Measurements from ENCODE around the gene RABGAP1L.
"Not testable (repeated sequence)": the region's sequence is repeated elsewhere in the genome, so short reads cannot be mapped to it uniquely, and the experiment has no call there.

The RABGAP1L gene

DNA sequence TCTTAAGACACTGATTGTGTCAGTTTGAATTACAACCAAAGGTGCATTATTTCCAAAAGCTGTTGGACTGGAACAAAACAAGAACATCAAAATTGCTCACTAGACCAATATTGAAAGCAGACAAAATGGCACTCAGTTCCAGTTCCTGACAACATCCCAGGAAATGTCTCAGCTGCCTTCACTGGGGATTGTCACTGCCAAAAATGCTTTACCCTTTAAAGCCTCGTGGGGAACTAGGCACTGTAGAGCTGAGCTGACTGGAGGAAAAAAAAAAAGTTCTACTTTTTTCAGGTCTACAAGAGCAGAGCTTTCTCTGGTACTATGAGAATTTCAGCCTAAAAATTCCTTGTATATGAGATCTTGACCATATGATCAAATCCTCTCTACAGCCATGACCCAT, 310.4 kb downstream of the RABGAP1L start:
- no peak for DNase-seq

GRCh38 chr1:174479281-174479680, 320.0 kb downstream of the RABGAP1L start:
- no peak for DNase-seq

DNA sequence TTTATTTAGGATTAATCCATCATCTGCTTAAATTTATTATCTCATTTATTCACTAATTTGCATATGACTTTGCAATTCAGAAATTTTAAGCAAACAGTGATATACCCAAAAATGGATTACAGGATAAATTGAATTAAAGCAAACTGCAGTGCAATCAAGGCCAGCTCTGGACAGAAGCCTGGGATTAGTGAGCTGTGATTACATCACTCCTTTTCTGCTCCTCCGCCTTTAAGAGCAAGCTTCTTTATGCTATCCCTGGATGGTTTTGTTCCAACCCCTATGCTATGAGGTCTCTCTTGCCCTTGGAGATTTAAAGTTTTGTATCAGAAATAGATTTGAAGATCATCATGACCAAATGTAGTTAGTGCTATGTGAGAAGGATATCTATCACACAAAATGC, 321.0 kb downstream of the RABGAP1L start:
- no peak for DNase-seq

GRCh38 chr1:174491606-174492005, 332.3 kb downstream of the RABGAP1L start:
- DNase-seq, result no peak

- no peak for DNase-seq
Observed at GRCh38 chr1:174497478-174497877, 338.2 kb downstream of the RABGAP1L start.

DNA sequence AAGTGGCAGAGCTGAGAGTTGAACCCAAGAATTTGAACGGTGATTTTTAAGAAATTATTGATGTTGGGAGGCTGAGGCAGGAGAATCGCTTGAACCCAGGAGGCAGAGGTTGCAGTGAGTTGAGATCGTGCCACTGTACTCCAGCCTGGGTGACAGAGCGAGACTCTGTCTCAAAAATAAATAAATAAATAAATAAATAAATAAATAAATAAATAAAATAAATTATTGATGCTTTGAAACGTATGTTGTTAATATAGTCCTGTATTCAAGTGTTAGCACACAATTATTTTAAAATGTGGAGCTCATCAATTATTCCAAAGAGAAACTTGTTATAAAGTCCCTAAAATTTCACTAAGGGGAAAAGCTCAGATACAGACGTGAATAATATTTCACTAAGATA, 357.4 kb downstream of the RABGAP1L start:
- not testable (repeated sequence) for DNase-seq

GRCh38 chr1:174519844-174520243, 360.5 kb downstream of the RABGAP1L start:
- DNase-seq, result no peak

GRCh38 chr1:174531751-174532150, 372.4 kb downstream of the RABGAP1L start:
- no peak for DNase-seq

GRCh38 chr1:174534789-174535188, 375.5 kb downstream of the RABGAP1L start:
- no peak for DNase-seq

DNA sequence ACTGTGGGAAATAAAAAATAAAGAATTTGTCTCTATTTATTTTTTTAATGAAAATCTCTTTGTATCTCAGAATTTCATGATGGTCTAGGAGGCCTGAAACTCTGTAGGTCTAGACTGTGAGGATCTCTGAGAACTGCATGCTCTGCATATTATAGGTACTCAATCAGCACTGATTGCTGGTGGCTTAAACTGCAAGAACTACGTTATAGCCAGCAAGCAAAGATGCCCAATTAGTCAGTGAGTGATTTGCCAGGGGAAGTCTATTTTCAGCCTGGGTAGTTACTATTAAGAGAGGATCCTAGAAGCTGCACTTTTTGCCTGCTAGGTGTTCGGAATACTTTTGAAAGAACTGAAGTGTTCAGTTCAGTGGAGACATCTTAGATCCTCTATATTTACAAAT, 375.9 kb downstream of the RABGAP1L start:
- no peak for DNase-seq

DNA sequence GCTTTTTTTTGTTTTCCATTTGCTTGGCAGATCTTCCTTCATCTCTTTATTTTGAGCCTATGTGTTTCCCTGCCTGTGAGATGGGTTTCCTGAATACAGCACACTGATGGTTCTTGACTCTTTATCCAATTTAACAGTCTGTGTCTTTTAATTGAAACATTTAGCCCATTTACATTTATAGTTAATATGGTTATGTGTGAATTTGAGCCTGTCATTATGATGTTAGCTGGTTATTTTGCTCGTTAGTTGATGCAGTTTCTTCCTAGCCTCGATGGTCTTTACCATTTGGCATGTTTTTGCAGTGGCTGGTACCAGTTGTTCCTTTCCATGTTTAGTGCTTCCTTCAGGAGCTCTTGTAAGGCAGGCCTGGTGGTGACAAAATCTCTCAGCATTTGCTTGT, 384.1 kb downstream of the RABGAP1L start:
- DNase-seq, result not testable (repeated sequence)

- no peak for DNase-seq
Observed at GRCh38 chr1:174550296-174550695, 391.0 kb downstream of the RABGAP1L start.

GRCh38 chr1:174556392-174556791, 397.1 kb downstream of the RABGAP1L start:
- no peak for DNase-seq

DNA sequence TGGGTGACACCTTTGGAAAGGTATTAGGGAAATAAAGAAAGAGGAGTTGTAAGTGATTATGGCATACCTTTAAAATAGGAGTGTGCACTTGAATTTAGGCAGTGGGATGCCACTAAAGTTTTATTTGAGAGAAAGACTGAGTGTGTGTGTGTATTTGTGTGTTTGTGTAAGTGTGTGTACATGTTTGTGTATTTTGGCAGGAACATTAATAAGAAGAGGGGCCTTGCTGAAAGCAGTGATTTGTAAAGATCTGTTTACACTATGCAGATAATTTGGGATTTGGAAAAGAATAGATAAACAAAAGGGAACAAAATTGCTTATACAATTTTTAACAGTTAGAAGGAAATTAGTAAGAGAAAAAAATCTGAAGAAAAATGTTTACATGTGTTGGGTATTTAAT, 409.2 kb downstream of the RABGAP1L start:
- DNase-seq, result no peak

DNA sequence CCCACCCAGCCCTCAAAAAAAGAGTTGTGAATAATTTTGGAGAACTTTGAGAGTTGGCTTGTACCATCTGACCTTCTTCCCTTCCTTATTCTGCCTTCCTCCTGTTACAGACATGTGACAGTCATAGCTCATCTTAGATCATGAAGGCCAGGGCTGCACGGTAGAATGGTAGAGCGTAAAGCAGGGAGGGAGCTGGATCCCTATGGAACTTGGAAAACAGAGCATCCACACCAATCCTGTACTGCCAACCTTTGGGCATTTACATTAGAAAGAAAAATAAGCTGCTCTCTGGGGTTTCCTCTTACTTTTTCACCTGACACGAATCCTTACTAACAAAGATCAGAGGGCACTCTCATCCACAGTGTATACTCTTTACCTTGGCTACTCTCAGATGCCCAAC, 409.9 kb downstream of the RABGAP1L start:
- DNase-seq, result no peak

DNA sequence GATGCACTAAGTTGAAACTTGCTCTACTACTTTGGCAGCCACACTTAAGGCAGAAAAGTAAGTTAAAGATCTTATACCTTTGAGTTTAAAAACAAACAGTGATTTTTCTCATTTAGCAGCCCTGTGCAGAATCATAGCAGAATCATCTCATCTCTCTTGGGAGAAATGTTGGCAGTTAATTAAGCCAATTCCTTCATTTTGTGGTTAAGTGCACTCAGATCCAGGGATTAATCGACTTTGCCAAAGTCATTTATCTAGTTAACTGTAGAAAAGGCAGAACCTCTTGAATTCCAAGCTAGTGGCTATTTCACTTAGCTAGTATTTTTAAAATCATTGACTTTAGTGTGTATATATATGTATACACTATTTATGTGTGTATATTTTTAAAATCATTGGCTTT, 413.5 kb downstream of the RABGAP1L start:
- no peak for DNase-seq

DNA sequence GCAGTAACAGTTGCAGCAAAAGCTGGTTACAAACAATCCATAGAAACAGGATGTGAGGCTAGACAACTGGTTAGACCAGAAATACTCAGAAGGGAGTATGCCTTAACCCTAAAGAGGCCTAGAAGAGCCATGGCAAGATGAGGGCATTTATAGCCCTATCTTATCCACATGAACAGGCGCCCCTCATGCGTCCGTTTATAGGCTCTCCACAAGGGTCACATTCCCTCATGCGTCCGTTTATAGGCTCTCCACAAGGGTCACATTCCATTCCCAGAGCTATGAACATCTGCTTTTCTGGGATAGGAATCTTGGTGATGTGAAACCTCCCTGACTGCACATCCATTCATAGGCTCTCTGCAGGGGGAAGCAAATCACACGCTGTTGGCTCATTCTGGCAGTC, 416.8 kb downstream of the RABGAP1L start:
- DNase-seq, result not testable (repeated sequence)

GRCh38 chr1:174577681-174578080, 418.4 kb downstream of the RABGAP1L start:
- no peak for DNase-seq

DNA sequence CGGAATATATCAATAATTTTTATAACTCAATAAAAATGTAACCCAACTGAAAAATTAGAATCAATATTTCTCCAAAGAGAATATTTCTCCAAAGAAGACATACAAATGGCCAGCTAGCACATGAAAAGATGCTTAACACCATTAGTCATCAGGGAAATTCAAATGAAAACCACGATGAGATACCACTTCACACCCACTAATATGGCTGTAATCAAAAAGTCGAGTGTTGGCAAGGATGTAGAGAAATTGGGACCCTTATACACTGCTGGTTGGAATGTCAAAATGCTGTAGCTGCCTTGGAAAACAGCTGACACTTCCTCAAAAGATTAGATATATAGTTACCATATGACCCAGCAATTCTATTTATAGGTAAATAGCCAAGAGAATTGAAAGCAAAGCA, 421.5 kb downstream of the RABGAP1L start:
- no peak for DNase-seq

DNA sequence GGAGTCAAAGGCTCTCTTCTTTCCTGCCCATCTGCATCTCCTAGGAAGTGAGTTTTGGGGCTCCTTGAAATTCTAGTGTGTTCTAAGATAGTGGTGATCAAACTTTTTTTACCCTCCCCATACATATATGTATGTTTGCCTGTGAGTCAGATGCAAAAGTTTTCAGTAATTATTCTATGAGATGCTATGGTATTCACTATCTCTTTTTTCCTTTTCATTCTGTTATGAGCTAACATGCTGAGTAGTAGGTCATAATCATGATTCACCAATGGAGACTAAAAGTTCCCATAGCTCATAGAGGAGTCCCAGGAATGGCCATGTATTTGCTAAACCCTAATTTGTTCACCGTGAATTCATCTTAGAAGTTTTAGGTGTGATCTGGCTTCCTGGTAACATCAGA, 424.0 kb downstream of the RABGAP1L start:
- DNase-seq, result no peak

DNA sequence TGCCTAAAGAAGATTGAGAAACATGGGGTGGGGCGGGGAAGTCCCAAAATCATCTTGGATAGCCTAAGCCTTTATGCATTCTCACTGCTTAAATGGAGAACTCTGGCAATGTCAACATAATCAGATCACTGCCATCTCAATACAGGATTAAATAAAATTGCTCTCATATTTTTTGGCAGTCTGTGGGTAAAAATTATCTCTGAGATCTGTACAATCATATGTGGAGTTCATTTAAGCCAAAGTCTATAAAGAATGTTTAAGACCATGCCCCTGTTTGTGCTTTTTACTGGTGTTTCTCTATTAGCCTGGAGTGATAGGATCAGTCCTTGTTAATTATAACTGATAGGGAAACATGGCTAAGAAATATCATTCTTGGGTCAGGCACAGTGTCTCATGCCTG, 424.8 kb downstream of the RABGAP1L start:
- no peak for DNase-seq

DNA sequence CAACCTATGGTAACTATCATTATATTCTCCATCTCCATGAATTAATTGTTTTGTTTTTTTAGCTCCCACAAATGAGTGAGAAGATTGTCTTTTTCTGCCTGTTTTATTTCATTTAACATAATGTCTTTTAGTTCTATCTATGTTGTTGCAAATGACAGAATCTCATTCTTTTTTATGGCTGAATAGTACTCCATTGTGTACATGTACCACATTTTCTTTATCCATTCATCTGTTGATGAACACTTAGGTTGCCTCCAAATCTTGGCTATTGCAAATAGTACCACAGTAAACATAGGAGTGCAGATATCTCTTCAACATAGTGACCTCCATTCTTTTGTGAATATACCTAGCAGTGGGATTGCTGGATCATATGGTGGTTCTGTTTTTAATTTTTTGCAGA, 429.3 kb downstream of the RABGAP1L start:
- DNase-seq, result not testable (repeated sequence)

DNA sequence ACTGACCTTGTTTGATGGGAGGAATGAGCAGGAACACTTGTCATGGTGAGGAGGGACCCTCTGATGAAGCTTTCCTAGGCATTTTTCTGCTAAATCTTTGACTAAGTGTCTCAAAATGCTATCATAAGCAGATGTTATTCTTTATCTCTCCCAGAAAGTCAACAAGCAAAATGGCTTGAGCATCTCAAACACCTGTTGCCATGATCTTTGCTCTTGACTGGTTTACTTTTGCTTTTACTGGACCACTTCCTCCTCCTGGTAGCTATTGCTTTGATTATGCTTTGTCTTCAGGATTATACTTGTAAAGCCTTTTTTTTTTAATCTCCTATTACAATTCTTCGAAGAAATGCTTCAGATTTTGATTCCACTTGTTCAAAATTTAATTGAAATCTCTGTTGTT, 445.9 kb downstream of the RABGAP1L start:
- no peak for DNase-seq

- no peak for DNase-seq
Observed at GRCh38 chr1:174606471-174606870, 447.2 kb downstream of the RABGAP1L start.

DNA sequence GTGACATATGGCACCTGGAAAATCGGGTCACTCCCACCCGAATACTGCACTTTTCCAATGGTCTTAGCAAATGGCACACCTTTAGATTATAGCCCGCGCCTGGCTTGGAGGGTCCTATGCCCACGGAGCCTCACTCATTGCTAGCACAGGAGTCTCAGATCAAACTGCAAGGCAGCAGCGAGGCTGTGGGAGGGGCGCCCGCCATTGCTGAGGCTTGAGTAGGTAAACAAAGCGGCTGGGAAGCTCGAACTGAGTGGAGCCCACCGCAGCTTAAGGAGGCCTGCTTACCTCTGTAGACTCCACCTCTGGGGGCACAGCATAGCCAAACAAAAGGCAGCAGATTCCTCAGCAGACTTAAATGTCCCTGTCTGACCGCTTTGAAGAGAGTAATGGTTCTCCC, 458.6 kb downstream of the RABGAP1L start:
- DNase-seq, result not testable (repeated sequence)
